Activated CD8-positive, alpha-beta memory T cell treated with anti-CD3 and anti-CD28 coated beads, Interleukin-2, amount 10 ng/mL, durations not matched to agents 7 days and 5 days (primary cell): ENCODE results near the gene MORN3. TPM values are rescaled to one million over a fixed set of nuclear protein-coding genes. Genes with fewer than 3 reads are reported as not detected.
"Not testable (repeated sequence)": the region's sequence is repeated elsewhere in the genome, so short reads cannot be mapped to it uniquely, and the experiment has no call there.

Experiments used
- ATAC-seq: fragments of 150-1000 bp; cut with Tn5 transposase; one replicate; pipeline ENCODE4 v1.10.0; 2021; ENCODE audit warnings: moderate library complexity
- CTCF ChIA-PET: fragments of 350-600 bp; sonication (Branson Sonifier 250); formaldehyde crosslinking; loops from one replicate; lab custom pipeline; 2021; ENCODE audit warnings: antibody characterized with exemption; lab: Charles Lee
- DNase-seq: peaks from one replicate; pipeline ENCODE4 v3.0.0-alpha.2; 2020
- H3K27ac Mint-ChIP-seq: one replicate; pipeline ENCODE4 v1.8.0; 2021; ENCODE audit warnings: mild to moderate bottlenecking, mixed read lengths
- H3K27me3 Mint-ChIP-seq: one replicate; pipeline ENCODE4 v1.8.0; 2021; ENCODE audit warnings: mixed read lengths
- H3K36me3 Mint-ChIP-seq: one replicate; pipeline ENCODE4 v1.8.0; 2021; ENCODE audit warnings: mild to moderate bottlenecking, mixed read lengths
- H3K4me1 Mint-ChIP-seq: one replicate; pipeline ENCODE4 v1.8.0; 2021; ENCODE audit warnings: mixed read lengths
- H3K4me3 Mint-ChIP-seq: one replicate; pipeline ENCODE4 v1.8.0; 2021; ENCODE audit warnings: mild to moderate bottlenecking, moderate library complexity, mixed read lengths
- H3K9me3 Mint-ChIP-seq: one replicate; pipeline ENCODE4 v1.8.0; 2022; ENCODE audit warnings: low read depth, mixed read lengths
- total RNA-seq, 2 experiments: library from RNA; stranded (reverse); gene quantifications; one replicate each; pipeline ENCODE4 v1.2.3, GENCODE V29; 2021

MORN3 gene
- total RNA-seq, 2 experiments from 2014 or later, result 0.54 to 1.2 TPM

DNA sequence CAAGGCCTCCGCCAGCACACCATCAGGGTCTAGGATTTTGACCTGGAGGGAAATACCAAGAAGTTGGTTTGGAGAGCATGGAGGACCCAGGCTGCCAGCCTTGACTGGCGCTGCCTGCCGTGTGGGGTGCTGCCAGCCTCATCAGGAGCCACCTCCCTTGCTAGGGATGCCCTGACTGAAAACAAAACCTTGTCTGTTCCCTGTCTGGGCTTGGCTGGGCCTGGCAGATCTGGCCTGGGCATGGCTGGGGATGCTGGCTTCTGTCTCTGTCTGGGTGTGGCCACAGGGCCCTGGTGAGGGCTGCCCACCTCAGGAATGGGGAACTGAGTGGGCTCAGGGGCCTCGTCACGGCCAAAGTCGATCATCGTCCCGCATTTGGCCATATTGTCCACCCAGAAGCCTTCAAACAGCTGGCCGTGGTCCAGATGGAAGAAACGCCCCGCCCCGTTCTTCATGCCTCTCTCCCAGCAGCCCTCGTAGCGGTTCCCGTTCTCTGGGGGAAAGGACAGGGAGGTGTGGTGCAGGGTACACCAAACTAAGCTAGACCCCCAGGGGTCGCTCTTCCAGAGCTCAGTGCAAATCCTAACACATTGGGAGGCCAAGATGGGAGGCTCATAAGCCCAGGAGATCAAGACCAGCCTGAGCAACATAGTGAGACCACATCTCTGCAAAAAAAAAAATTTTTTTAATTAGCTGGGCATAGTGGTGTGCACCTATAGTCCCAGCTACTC lies 16.5 kb downstream of the MORN3 start:
- CTCF ChIA-PET, result interaction anchor here (1.1 to 1.5 kb wide), 3 partner anchors 15 to 26 kb away, joined by 3 to 5 read pairs (median 4); no protein-coding TSS in a partner anchor
- Mint-ChIP-seq H3K36me3 (peaks cover 29% of the 10 kb centered on the region), H3K9me3 (no peaks in the 10 kb centered on the region), H3K27ac (no peak overlapping the region), H3K4me3 (no peak overlapping the region), H3K4me1 (peaks cover 49% of the 10 kb centered on the region), H3K27me3 (no peaks in the 10 kb centered on the region)
- no peak for ATAC-seq
- no peak for DNase-seq

DNA sequence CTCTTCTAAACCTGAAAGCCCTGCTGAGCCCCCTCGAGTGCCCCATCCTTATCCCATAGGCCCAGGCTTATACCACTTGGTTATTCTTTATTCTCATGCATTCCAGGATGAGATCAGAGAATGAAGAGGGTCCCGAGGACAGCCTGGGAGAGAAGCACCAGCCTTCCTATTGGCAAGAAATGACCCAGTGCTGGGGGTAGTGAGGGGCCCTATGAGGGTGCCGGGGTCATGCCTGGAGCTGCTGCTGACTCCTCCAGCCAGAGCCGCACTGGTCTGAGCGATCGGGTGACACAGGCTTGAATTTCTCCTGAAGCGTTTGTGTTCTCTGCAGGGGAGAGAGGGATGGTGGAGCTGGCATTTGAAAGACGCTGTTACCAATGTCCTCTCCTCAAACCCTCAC lies 18.1 kb downstream of the MORN3 start:
- Mint-ChIP-seq H3K27ac (no peak overlapping the region), H3K9me3 (no peaks in the 10 kb centered on the region), H3K4me1 (peaks cover 38% of the 10 kb centered on the region), H3K4me3 (no peak overlapping the region), H3K36me3 (peaks cover 29% of the 10 kb centered on the region), H3K27me3 (no peaks in the 10 kb centered on the region)
- DNase-seq, result no peak
- ATAC-seq, result no peak
- CTCF ChIA-PET, result interaction anchor here (0.7 to 1.7 kb wide), 5 partner anchors 10 to 99 kb away, joined by 3 to 7 read pairs (median 4); no protein-coding TSS in a partner anchor

DNA sequence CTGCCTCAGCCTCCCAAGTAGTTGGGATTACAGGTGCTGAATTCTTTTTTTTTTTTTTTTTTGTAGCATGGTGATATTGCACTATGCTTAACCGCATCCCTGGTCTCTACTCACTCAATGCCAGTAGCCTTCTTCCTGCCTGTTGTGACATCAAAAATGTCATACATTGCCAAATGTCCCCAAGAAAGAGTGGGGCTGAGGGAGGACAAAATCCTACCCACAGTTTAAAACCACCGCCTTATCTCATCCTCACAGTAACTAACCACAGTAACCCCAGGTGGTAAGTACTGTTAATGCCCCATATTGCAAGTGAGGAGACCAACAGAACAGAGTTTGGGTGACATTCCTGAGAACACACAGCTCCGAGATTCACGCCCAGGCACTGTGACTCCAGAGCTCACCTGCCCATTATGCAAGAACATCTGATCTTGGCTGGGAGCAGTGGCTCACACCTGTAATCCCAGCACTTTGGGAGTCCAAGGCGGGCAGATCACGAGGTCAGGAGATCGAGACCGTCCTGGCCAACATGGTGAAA lies 19.6 kb downstream of the MORN3 start:
- Mint-ChIP-seq H3K9me3 (no peaks in the 10 kb centered on the region), H3K4me3 (no peak overlapping the region), H3K27ac (peak overlapping the region; percentile 75), H3K4me1 (peaks cover 34% of the 10 kb centered on the region), H3K27me3 (no peaks in the 10 kb centered on the region), H3K36me3 (peaks cover 25% of the 10 kb centered on the region)
- DNase-seq (peak; percentile 60), ATAC-seq (peak; percentile 75)
- CTCF ChIA-PET, result interaction anchor here (1.0 to 4.4 kb wide), 8 partner anchors 10 to 151 kb away, joined by 3 to 21 read pairs (median 6); no protein-coding TSS in a partner anchor

DNA sequence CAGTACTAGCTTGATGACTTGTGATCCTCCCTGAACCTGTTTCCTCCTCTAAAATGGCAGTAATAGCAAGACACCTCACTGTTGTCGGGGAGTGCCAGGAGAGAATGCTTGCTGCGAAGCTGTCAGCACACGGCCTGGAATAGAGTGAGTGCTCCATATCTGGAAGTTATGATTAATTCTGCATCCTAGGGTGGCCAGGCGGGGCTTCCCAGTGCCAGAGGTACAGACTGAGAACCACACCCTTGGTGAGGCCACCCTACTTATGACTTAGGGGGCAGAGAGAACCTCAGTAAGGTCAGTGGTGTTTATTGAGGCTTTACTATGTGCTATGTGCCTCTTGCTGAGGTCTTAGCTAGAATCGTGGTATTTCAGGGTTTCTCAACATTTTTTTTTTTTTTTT lies 20.1 kb downstream of the MORN3 start:
- H3K4me3 Mint-ChIP-seq, result no peak overlapping the region
- no peaks in the 10 kb centered on the region for H3K27me3 Mint-ChIP-seq
- H3K27ac Mint-ChIP-seq, result peak overlapping the region; percentile 75
- H3K4me1 Mint-ChIP-seq, result peaks cover 30% of the 10 kb centered on the region
- peaks cover 21% of the 10 kb centered on the region for H3K36me3 Mint-ChIP-seq
- H3K9me3 Mint-ChIP-seq, result no peaks in the 10 kb centered on the region
- DNase-seq (no peak), ATAC-seq (peak; percentile 45)
- CTCF ChIA-PET, result interaction anchor here (0.7 to 4.4 kb wide), 9 partner anchors 9 to 150 kb away, joined by 3 to 21 read pairs (median 5); partner anchors contain the start of gene ORAI1

DNA sequence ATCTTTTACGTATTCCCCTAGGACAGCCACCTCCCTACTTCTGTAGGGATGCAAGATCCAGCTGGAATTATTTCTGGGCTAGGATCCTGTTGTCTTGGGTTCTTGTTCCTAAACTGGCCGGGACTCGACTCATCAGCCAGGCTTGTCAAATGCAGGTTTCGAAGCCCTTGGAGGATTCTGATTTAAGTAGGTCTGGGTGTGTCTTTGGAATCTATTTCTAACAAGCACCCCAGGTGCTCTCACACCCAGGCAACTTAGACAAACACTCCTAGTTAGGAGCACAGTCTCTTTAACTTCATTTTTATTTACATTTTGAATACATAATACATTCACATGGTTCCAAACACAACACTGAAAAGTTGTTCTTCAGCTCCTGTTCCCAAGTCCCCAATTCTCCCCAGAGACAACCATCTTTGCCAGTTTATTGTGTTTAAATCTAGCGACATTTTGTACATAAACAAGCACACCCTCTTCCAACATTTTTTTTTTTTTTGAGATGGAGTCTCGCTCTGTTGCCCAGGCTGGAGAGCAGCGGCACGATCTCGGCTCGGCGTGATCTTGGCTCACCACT lies 20.9 kb downstream of the MORN3 start:
- DNase-seq, result no peak
- CTCF ChIA-PET, result interaction anchor here (1.0 to 4.4 kb wide), 6 partner anchors 9 to 95 kb away, joined by 3 to 21 read pairs (median 7); no protein-coding TSS in a partner anchor
- peaks cover 14% of the 10 kb centered on the region for H3K36me3 Mint-ChIP-seq
- ATAC-seq, result no peak
- H3K9me3 Mint-ChIP-seq, result no peaks in the 10 kb centered on the region
- H3K4me1 Mint-ChIP-seq, result peaks cover 24% of the 10 kb centered on the region
- no peak overlapping the region for H3K4me3 Mint-ChIP-seq
- H3K27ac Mint-ChIP-seq, result peak overlapping the region; percentile 22
- no peaks in the 10 kb centered on the region for H3K27me3 Mint-ChIP-seq

DNA sequence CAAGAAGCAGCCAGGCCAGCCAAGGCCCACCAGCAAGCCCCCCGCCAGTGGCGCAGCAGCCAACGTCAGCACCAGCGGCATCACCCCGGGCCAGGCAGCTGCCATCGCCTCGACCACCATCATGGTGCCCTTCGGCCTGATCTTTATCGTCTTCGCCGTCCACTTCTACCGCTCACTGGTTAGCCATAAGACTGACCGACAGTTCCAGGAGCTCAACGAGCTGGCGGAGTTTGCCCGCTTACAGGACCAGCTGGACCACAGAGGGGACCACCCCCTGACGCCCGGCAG lies 28.2 kb downstream of the MORN3 start:
- no peak for DNase-seq
- Mint-ChIP-seq H3K36me3 (peaks cover 11% of the 10 kb centered on the region), H3K4me3 (no peak overlapping the region), H3K4me1 (peaks cover 20% of the 10 kb centered on the region), H3K27ac (peak overlapping the region; percentile 26), H3K9me3 (no peaks in the 10 kb centered on the region), H3K27me3 (no peaks in the 10 kb centered on the region)
- CTCF ChIA-PET, result interaction anchor here (1.2 to 1.5 kb wide), 2 partner anchors 15 to 27 kb away, joined by 3 to 4 read pairs; no protein-coding TSS in a partner anchor
- ATAC-seq, result no peak

DNA sequence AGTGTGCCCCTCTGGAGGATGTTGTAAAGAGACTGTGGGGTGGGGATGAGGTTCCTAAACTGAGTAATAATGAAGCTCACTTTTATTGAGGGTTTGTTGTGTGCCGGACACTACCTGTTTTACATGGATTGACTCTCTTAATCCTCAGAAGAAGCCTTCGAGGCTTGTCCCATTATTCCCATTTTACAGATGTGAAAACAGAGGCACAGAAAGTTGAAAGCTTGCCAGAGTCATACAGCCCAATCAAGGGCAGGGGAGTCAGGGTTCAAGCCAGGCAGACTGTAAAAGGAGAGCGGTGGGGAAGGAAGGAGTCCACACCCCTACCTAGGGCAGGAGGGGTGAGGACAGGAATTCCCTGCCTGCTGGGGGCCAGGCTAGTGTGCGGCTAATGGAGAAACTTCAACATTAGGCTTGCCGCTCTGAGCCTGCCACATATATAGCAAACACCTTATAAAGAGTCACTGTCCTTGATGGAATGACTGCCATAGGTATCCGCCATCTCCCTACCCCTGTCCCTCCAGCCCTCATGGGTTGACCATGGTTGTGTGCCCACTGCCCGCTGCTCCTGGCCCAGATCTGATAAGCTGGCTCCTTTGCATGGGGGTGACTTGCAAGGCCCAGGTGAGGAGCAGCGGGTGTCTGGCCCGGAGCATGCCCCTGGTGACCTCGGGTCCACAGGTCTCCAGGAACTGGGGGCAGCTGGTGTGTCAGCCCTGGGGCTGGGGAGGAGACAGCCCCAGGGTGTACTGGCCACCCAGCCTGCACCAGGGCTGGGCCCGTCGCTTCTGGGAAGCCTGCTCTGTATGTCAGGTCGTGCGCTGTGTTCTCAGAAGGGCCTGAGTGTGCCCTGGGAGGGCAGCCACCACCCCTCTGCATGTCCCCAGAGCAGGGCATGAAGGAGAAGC lies 30.9 kb downstream of the MORN3 start:
- ATAC-seq (no peak), DNase-seq (no peak)
- H3K4me3 Mint-ChIP-seq, result no peak overlapping the region
- no peaks in the 10 kb centered on the region for H3K9me3 Mint-ChIP-seq
- peaks cover 36% of the 10 kb centered on the region for H3K4me1 Mint-ChIP-seq
- H3K27me3 Mint-ChIP-seq, result no peaks in the 10 kb centered on the region
- CTCF ChIA-PET, result interaction anchor here (0.6 to 4.6 kb wide), 10 partner anchors 10 to 116 kb away, joined by 3 to 54 read pairs (median 6); partner anchors contain the start of gene ORAI1
- peak overlapping the region; percentile 90 for H3K27ac Mint-ChIP-seq
- peaks cover 17% of the 10 kb centered on the region for H3K36me3 Mint-ChIP-seq

DNA sequence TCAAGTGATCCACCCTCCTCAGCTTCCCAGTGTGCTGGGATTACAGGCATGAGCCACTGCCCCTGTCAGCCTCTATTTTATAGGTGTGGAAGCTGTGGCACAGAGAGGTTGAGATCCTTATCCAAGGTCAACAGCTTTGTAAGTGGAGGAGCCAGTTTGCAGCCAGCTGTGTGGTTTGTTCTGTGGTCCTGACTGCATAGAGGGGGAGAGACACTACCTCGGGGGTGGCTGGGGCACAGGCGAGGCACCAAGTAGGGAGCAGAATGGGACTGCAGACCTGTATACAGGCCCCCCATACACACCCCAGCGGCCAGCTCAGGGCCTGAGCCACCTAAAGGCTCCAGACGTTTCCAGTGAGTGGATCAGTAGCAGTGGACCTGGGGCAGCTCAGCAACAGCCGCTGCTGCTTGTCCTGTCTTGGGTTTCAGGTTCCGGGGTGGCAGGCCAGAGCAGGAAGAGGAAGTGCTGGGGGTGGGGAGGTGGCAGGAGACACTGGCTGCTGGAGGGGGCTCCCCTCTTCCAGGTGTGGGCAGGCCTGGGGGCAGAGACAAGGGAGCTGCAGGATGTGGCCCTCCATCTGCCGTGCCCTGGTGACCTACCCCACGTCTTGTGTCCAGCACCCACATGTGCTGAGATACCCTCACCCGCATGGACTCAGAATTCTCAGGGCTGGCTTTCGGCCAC lies 32.1 kb downstream of the MORN3 start:
- Mint-ChIP-seq H3K4me3 (peak overlapping the region; percentile 44), H3K27ac (peak overlapping the region; percentile 90), H3K27me3 (no peaks in the 10 kb centered on the region), H3K9me3 (no peaks in the 10 kb centered on the region), H3K4me1 (peaks cover 45% of the 10 kb centered on the region), H3K36me3 (peaks cover 16% of the 10 kb centered on the region)
- CTCF ChIA-PET, result interaction anchor here (0.6 to 4.6 kb wide), 11 partner anchors 11 to 114 kb away, joined by 3 to 54 read pairs (median 6); partner anchors contain the start of gene ORAI1
- ATAC-seq, result peak; percentile 85
- peak; percentile 87 for DNase-seq

DNA sequence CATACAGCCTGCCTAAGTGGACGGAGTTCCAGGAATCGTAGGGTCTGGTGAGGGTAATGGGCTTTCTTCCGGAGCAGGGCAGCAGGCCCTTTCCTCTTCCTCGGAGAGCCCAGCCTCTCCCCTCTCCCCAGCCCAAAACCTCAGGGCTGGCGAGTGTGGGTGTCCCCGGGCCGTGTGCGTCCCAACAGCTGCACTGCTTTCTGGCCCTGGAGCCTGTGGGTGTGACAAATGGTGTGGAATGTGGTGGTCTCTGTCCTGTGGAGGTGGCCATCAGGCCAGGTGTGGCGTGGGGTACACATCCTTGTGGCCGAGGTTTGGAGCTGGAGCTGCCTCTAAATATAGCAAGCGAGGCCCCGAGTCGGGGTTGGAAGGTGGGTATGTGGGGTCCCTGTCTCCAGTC lies 34.6 kb downstream of the MORN3 start:
- CTCF ChIA-PET, result interaction anchor here (0.7 to 4.4 kb wide), 6 partner anchors 8 to 83 kb away, joined by 3 to 54 read pairs (median 4); partner anchors contain the start of genes MORN3 and ORAI1
- Mint-ChIP-seq H3K36me3 (peaks cover 24% of the 10 kb centered on the region), H3K4me3 (no peak overlapping the region), H3K27ac (peak overlapping the region; percentile 22), H3K4me1 (peaks cover 67% of the 10 kb centered on the region), H3K27me3 (no peaks in the 10 kb centered on the region), H3K9me3 (no peaks in the 10 kb centered on the region)
- ATAC-seq (no peak), DNase-seq (no peak)

DNA sequence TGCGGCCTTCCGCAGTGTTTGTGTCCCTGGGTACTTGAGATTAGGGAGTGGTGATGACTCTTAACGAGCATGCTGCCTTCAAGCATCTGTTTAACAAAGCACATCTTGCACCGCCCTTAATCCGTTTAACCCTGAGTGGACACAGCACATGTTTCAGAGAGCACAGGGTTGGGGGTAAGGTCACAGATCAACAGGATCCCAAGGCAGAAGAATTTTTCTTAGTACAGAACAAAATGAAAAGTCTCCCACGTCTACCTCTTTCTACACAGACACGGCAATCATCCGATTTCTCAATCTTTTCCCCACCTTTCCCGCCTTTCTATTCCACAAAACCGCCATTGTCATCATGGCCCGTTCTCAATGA lies 35.6 kb downstream of the MORN3 start:
- not testable (repeated sequence) for H3K4me3 Mint-ChIP-seq, H3K9me3 Mint-ChIP-seq, H3K27ac Mint-ChIP-seq, DNase-seq, ATAC-seq, H3K27me3 Mint-ChIP-seq
- Mint-ChIP-seq H3K4me1 (peaks cover 74% of the 10 kb centered on the region), H3K36me3 (peaks cover 27% of the 10 kb centered on the region)
- CTCF ChIA-PET, result interaction anchor here (1.6 kb wide), 1 partner anchor 35 kb away, joined by 6 read pairs; no protein-coding TSS in a partner anchor

DNA sequence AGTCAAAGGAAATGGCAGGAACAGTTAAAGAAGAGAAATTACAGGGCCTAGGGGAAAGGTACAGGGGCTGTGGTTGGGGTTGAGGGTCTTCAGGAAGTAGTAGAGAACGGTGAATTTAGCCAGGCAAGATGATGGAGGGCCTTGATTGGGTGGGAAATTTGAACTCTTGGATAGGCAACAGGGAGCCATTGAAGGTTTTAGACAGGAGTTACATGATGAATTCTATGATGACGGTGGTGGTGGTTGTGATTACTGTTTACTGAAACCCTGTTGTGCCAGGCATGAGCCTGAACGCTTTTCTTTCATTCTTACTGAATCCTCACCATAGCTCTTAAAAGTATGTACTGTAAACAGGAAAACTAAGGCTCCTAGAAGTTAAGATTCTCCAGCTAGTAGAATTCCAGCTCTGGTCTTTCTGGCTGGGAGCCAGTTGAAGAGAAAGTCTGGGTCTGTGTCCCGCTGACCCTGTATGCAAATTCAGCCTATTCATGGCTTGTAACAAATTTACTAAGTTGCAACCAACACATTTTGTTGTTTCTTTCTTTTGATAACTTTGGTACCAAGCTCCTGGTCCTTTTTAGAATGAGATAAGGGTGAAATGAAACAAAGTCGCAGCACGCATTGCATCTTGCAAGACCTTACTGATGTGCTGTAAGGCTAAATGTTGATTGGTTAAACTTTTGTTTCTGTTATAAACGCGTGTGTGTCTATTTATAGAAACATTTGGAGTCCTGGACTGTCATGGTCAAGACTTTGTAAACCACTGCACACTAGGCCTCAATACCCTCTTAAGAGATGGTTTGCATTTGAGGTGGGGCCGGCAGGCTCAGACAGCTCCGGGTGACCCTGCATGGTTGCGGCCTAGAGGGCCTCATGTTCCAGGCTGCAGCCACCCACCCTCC lies 37.1 kb downstream of the MORN3 start:
- CTCF ChIA-PET, result interaction anchor here (0.8 to 1.6 kb wide), 2 partner anchors 36 to 80 kb away, joined by 4 to 6 read pairs; no protein-coding TSS in a partner anchor
- no peaks in the 10 kb centered on the region for H3K9me3 Mint-ChIP-seq
- H3K27ac Mint-ChIP-seq, result peak overlapping the region; percentile 69
- H3K36me3 Mint-ChIP-seq, result peaks cover 29% of the 10 kb centered on the region
- H3K27me3 Mint-ChIP-seq, result no peaks in the 10 kb centered on the region
- ATAC-seq (no peak), DNase-seq (no peak)
- peaks cover 74% of the 10 kb centered on the region for H3K4me1 Mint-ChIP-seq
- peak overlapping the region; percentile 1 for H3K4me3 Mint-ChIP-seq
